Placental pericyte (primary cell): ENCODE results near the gene RXFP4. TPM values are rescaled to one million over a fixed set of nuclear protein-coding genes. Genes with fewer than 3 reads are reported as not detected.

Experiments
- small RNA-seq: library from RNA; depleted of rRNA; stranded (forward); fragments of <200 nt; gene quantifications from one replicate; pipeline ENCODE3, GENCODE V24; 2012; ENCODE audit warnings: low replicate concordance
- total RNA-seq: library from RNA; depleted of rRNA; stranded (reverse); fragments of >200 nt; gene quantifications from 2 replicates; pipeline ENCODE4 v1.2.3, GENCODE V29; 2012

Gene RXFP4
- not detected in 2 replicates for total RNA-seq

GRCh38 chr1:155940993-155941844 is at the start of gene RXFP4:
RXFP4 (plus strand) TSS chr1:155941638; CDS start chr1:155941710, 72 bp downstream.

GRCh38 chr1:155911156-155912055 is 30.0 kb upstream of the RXFP4 start, which contains the start of gene RIT1:
RIT1 (minus strand) TSS chr1:155911349; CDS start chr1:155910761, 588 bp downstream.

GRCh38 chr1:155934097-155934935 is 7.1 kb upstream of the RXFP4 start, which contains the start of gene KHDC4:
KHDC4 (minus strand) TSS chr1:155934413; CDS start chr1:155934373, 40 bp downstream.

GRCh38 chr1:155978325-155978972 is 37.0 kb downstream of the RXFP4 start, which contains the start of gene ARHGEF2:
ARHGEF2 (minus strand) TSS chr1:155978547; CDS start chr1:155978427, 120 bp downstream.

Small RNA genes within 50 kb of the gene (small RNA-seq; reads per million reads assigned to genes)
- gene MIR6738 (0.23 reads per million), gene RF00015 (not detected), gene SCARNA4 (not detected), gene SNORA80E (173 reads per million, percentile 99 among the genes with 10 or more reads in this experiment)

Other genes starting within 250 kb of the RXFP4 start
- gene GON4L, start 84.4 kb upstream of the RXFP4 start, total RNA-seq = 32.8 and 48.4 TPM in 2 replicates
- gene SYT11, start 82.1 kb upstream of the RXFP4 start, total RNA-seq = 15.8 and 29.3 TPM in 2 replicates
- 33.9 and 36.2 TPM in 2 replicates for gene RIT1, start 30.3 kb upstream of the RXFP4 start, total RNA-seq
- gene KHDC4, start 7.2 kb upstream of the RXFP4 start, total RNA-seq = 26.3 and 43.5 TPM in 2 replicates
- gene ARHGEF2, start 36.9 kb downstream of the RXFP4 start, total RNA-seq = 127 and 243 TPM in 2 replicates
- 525 and 1,330 TPM in 2 replicates for gene SSR2, start 79.3 kb downstream of the RXFP4 start, total RNA-seq
- gene UBQLN4, start 112.2 kb downstream of the RXFP4 start, total RNA-seq = 18.4 and 27.2 TPM in 2 replicates
- gene LAMTOR2, start 113.1 kb downstream of the RXFP4 start, total RNA-seq = 23.4 and 35.2 TPM in 2 replicates
- not detected in 2 replicates for gene RAB25, start 119.5 kb downstream of the RXFP4 start, total RNA-seq
- gene MEX3A, start 140.8 kb downstream of the RXFP4 start, total RNA-seq = 0.22 and 2.3 TPM in 2 replicates
- 571 and 1,162 TPM in 2 replicates for gene LMNA, start 173.1 kb downstream of the RXFP4 start, total RNA-seq
- gene SEMA4A, start 211.9 kb downstream of the RXFP4 start, total RNA-seq = 0.43 and 0.44 TPM in 2 replicates